Measurements from ENCODE around the gene DNAH9.

The DNAH9 gene, protein sequence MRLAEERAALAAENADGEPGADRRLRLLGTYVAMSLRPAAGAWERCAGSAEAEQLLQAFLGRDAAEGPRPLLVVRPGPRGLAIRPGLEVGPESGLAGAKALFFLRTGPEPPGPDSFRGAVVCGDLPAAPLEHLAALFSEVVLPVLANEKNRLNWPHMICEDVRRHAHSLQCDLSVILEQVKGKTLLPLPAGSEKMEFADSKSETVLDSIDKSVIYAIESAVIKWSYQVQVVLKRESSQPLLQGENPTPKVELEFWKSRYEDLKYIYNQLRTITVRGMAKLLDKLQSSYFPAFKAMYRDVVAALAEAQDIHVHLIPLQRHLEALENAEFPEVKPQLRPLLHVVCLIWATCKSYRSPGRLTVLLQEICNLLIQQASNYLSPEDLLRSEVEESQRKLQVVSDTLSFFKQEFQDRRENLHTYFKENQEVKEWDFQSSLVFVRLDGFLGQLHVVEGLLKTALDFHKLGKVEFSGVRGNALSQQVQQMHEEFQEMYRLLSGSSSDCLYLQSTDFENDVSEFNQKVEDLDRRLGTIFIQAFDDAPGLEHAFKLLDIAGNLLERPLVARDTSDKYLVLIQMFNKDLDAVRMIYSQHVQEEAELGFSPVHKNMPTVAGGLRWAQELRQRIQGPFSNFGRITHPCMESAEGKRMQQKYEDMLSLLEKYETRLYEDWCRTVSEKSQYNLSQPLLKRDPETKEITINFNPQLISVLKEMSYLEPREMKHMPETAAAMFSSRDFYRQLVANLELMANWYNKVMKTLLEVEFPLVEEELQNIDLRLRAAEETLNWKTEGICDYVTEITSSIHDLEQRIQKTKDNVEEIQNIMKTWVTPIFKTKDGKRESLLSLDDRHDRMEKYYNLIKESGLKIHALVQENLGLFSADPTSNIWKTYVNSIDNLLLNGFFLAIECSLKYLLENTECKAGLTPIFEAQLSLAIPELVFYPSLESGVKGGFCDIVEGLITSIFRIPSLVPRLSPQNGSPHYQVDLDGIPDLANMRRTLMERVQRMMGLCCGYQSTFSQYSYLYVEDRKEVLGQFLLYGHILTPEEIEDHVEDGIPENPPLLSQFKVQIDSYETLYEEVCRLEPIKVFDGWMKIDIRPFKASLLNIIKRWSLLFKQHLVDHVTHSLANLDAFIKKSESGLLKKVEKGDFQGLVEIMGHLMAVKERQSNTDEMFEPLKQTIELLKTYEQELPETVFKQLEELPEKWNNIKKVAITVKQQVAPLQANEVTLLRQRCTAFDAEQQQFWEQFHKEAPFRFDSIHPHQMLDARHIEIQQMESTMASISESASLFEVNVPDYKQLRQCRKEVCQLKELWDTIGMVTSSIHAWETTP (N-terminal part only)

GRCh38 chr17:11598274-11599221, at the start of gene DNAH9:
DNAH9 (plus strand) TSS chr17:11598470; CDS start chr17:11598499, 29 bp downstream.
- peak in 1 of 2 donors; percentile 9 for DNase-seq (ENCODE audit: low read depth in 1 of 2, low spot score in 1 of 2)

DNA sequence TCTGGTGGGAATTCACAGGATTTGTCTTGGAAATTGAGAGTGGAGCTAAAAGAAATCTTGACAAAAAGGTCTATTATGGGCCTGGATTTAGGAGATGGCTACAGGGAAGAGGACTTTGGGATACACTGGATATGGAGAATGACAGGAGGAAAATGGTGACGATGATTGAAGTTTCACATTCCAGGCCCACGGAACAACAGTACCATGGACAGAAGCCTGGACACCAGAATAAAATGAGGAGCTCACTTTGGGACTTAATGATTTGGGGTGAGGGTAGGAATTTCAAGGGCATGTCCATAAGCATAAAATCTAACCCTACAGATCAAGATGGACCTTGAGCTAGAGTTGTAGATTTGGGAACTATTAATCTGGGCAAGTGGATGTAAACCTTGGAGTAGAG, 47.8 kb upstream of the DNAH9 start:
- DNase-seq (ENCODE audit: low read depth in 1 of 2, low spot score in 1 of 2), result no peak

- DNase-seq (ENCODE audit: low read depth in 1 of 2, low spot score in 1 of 2), result no peak
Observed at GRCh38 chr17:11551442-11551841, 46.8 kb upstream of the DNAH9 start.

- DNase-seq (ENCODE audit: low read depth in 1 of 2, low spot score in 1 of 2), result no peak
Observed at GRCh38 chr17:11553135-11553534, 45.1 kb upstream of the DNAH9 start.

DNA sequence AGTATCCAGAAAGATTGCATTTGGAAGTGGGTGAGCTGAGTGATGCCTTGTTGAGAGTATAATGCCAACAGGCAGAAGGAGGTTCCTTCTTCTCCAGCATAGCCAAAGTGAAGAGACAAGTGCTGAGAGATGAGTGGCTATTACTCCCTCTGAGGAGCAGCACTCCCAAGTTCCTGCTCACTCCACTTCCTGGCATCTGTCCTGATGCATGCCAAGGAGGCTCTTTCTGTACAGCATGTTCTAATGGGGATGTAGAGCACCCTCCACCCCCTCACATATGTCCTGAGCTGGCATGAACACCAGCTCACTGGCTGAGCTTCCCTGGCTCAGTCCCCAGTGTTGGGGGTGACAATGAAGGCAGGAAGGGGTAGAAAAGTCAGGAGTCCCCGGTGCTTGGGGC, 44.2 kb upstream of the DNAH9 start:
- no peak for DNase-seq (ENCODE audit: low read depth in 1 of 2, low spot score in 1 of 2)

GRCh38 chr17:11554542-11554941, 43.7 kb upstream of the DNAH9 start:
- no peak for DNase-seq (ENCODE audit: low read depth in 1 of 2, low spot score in 1 of 2)

DNA sequence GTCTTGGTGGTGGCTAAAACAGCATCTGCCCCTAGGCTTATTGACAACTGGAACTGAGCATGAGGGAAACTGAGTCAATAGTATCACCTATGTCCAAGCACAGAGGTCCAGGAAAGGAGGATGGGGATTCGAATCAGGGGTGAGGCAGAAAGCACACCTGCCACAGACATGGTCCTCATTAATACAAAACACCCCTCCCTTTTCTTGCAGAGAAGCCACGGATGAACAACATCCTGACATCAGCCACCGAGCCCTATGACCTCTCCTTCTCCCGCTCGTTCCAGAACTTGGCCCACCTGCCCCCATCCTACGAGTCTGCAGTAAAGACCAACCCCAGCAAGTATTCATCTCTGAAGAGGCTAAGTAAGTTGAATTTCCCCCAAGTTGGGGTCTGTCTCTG, 42.7 kb upstream of the DNAH9 start:
- no peak for DNase-seq (ENCODE audit: low read depth in 1 of 2, low spot score in 1 of 2)

DNA sequence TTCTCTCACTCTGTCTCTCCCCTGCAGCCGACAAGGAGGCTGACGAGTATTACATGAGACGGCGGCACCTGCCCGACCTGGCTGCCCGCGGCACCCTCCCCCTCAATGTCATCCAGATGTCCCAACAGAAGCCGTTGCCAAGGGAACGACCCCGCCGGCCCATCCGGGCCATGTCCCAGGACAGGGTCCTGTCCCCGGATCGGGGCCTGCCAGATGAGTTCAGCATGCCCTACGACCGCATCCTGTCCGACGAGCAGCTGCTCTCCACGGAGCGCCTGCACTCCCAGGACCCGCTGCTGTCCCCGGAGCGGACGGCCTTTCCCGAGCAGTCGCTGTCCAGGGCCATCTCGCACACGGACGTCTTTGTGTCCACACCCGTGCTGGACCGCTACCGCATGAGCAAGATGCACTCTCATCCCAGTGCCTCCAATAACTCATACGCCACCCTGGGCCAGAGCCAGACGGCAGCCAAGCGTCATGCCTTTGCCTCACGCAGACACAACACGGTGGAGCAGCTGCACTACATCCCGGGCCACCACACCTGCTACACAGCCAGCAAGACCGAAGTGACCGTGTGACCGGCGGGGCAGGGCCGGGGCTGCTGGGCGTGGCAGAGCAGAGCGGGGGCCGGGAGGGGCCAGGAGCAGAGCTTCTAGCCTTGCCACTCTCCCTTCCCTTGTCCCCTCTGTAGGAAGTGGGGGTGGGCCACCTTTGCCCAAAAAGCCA, 40.4 kb upstream of the DNAH9 start:
- no peak for DNase-seq (ENCODE audit: low read depth in 1 of 2, low spot score in 1 of 2)

DNA sequence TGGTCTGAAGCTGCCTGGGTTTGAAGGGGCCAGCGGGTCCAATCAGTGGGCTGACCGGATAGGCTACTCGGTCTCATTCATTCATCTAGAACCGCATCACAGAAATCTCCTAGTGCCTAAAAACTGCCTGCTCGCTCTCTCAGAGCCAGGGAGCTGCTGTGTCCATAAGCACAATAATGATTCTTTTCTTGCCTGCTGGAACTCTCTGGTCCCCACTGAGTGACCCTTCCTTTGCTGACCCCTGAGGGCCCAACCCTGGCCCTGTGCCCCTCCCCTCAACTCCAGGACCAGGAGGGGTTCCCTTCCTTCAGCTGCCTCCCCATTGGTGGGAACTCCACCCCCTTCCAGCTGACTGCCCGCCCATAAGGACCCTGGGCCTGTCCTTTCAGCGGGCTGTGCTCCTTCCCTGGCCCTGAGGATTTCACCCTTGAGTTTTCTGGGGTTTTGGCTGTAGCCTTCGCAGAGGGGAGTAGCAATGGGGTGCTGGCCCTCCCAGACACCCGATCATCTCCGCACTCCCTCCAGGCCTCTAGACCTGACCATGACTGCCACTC, 39.5 kb upstream of the DNAH9 start:
- no peak for DNase-seq (ENCODE audit: low read depth in 1 of 2, low spot score in 1 of 2)

DNA sequence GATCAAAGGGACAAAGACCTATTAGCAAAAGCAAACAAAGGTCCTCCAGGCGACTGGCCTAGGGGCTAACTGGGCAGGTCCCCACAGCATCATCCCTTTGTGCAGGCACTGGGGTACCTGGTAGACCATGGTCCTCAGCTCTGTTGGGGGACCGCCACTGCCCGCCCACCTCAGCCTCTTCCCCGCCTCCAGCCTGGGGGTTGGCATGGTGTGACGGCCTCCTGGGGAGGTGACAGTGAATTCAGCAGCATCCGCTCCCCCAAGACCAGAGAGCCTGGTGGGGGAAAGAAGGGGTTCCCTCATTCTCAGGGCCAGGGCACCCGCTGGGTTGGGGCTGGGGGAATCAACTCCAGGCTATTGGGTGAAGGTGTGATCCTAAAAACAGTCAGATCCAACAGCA, 38.7 kb upstream of the DNAH9 start:
- DNase-seq (ENCODE audit: low read depth in 1 of 2, low spot score in 1 of 2), result no peak

GRCh38 chr17:11561281-11561680, 37.0 kb upstream of the DNAH9 start:
- DNase-seq (ENCODE audit: low read depth in 1 of 2, low spot score in 1 of 2), result no peak

DNA sequence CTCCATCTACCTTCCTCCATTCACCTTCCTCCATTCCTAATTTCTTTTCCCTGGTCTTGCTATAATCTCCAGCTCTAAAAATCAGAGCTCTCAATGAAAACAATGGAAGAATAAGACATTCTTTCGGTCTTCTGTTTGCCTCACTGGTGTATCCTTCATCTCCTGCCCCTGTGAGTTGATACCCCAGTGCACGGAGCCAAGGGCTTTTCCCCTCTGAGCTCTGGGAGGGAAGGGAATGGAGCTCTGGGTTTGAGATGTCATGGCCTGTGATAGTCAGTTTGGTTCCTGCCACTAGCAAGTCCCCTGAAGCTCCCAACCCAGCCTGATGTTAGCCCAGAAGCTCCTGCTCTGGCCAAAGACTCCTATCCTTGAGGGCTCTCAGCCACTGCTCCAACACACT, 36.6 kb upstream of the DNAH9 start:
- no peak for DNase-seq (ENCODE audit: low read depth in 1 of 2, low spot score in 1 of 2)

DNA sequence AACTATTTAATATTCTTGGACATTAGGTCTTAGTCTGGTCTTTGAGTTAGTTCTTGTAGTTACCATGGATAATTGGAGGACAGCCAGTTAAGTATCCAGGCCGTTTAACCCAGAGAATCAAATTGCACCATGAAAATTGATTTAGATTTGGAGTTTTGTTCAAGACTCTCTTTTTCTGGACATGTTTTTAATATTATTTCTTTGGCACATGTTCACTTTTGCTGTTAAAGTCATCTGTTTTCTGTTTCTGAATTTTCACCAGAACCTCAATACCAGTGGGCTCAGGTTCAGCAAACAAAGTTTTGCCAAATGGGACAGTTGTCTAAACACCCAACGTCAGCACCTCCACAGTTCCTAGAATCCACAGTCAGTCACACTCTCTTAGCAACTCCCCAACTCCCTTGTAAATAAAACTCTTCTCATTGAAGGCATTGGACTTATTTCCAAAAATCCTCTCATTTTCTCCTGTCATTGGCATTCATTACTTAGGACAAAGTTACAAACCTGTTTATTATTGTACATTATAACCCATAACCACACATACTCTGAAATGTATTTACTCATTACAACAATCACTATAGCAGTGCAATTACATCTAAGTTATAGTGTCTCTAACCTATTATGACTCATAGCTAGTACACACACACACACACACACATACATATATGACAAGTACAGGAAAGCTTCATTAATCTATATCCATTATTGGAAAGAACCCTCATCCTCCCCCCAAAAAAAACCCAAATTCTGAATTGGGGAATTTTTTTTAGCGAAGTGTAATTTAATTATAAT, 33.5 kb upstream of the DNAH9 start:
- no peak for DNase-seq (ENCODE audit: low read depth in 1 of 2, low spot score in 1 of 2)

GRCh38 chr17:11565591-11565990, 32.7 kb upstream of the DNAH9 start:
- DNase-seq (ENCODE audit: low read depth in 1 of 2, low spot score in 1 of 2), result no peak

DNA sequence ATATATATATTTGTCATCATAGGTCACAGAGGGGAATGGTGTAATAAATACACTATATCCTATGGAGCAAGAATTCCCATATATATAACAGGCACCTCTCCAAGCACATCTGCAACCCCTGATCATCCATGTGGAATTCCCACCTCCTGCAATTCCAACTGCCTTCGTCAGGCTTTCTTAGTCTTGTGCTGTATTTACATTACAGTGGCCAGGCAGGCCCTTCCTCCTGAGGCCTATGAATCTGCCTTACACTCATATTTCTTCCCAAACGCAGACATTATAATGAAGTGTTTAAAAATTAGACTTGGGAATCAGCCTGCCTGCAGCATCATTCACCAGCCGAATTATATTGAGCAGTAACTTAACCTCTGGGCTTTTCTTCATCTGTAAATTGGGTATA, 19.3 kb upstream of the DNAH9 start:
- DNase-seq (ENCODE audit: low read depth in 1 of 2, low spot score in 1 of 2), result no peak

GRCh38 chr17:11580677-11581076, 17.6 kb upstream of the DNAH9 start:
- no peak for DNase-seq (ENCODE audit: low read depth in 1 of 2, low spot score in 1 of 2)

GRCh38 chr17:11582217-11582616, 16.1 kb upstream of the DNAH9 start:
- no peak for DNase-seq (ENCODE audit: low read depth in 1 of 2, low spot score in 1 of 2)

DNA sequence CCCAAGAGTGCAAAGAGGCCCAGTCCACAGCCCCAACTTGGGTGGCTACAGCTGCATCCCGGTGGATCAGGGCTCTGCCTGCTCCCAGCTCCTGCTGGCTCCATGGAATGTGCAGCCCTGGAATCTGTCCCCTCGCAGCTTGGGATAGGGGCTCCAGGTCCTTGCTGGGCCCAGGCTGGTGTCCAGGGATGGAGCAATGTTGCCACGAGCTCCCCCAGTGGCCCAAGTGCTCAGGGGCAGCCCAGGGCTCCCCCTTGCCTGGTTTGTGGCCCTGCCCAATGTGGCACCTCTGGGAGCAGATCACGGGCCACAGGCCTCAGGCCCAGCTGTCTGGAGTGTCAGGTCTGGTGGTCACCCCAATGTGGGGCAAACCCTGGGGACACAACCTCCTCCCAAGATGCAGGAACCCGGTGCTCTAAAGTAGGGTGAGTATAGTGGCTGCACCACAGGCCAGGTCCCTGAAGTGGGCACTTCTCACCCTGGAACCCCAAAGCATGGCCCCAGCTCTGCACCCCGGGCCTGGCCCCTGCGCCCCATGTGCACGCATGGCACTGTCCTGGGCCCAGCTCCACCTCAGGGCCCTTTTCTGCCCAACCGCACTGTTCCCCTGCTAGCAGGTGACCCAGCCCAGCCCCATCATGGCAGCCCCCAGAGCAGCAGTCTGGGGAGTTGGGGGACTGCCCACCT, 14.8 kb upstream of the DNAH9 start:
- DNase-seq (ENCODE audit: low read depth in 1 of 2, low spot score in 1 of 2), result no peak
